H9 (cell line): ENCODE results near the gene SIRT7. TPM values are rescaled to one million over a fixed set of nuclear protein-coding genes. Genes with fewer than 3 reads are reported as not detected.

Source experiments
- DNase-seq: peaks from one replicate; pipeline ENCODE4 v3.0.0-alpha.2; 2017
- H2AFZ ChIP-seq: one replicate; pipeline ENCODE4 v1.6.1; 2013; ENCODE audit warnings: mild to moderate bottlenecking, low read length, control low read depth, moderate library complexity
- H2AK5ac ChIP-seq: 2 replicates; pipeline ENCODE4 v1.6.1; 2013; ENCODE audit warnings: low read length, control low read depth, mixed read lengths; ENCODE audit not compliant: insufficient read length
- H2BK120ac ChIP-seq: one replicate; pipeline ENCODE4 v1.6.1; 2013; ENCODE audit warnings: low read depth, mild to moderate bottlenecking, low read length, control low read depth, inconsistent platforms; ENCODE audit not compliant: poor library complexity, severe bottlenecking
- H2BK12ac ChIP-seq: 2 replicates; pipeline ENCODE4 v1.6.1; 2013; ENCODE audit warnings: low read length, control low read depth, mixed read lengths, low read depth; ENCODE audit not compliant: insufficient read length
- H2BK15ac ChIP-seq: 2 replicates; pipeline ENCODE4 v1.6.1; 2013; ENCODE audit warnings: low read depth, low read length, control low read depth
- H2BK20ac ChIP-seq: one replicate; pipeline ENCODE4 v1.6.1; 2013; ENCODE audit warnings: low read depth, mild to moderate bottlenecking, low read length, control low read depth, inconsistent platforms; ENCODE audit not compliant: poor library complexity, severe bottlenecking
- H2BK5ac ChIP-seq: 2 replicates; pipeline ENCODE4 v1.6.1; 2013; ENCODE audit warnings: low read length, control low read depth, mixed read lengths; ENCODE audit not compliant: insufficient read length
- H3K14ac ChIP-seq: 2 replicates; pipeline ENCODE4 v1.6.1; 2013; ENCODE audit warnings: low read length, control low read depth; ENCODE audit not compliant: insufficient read depth
- H3K18ac ChIP-seq: 2 replicates; pipeline ENCODE4 v1.6.1; 2013; ENCODE audit warnings: low read depth, mild to moderate bottlenecking, mixed read lengths, low read length, control low read depth; ENCODE audit not compliant: insufficient read length
- H3K23ac ChIP-seq: 2 replicates; pipeline ENCODE4 v1.6.1; 2013; ENCODE audit warnings: low read length, control low read depth, mixed read lengths, low read depth; ENCODE audit not compliant: insufficient read length
- H3K23me2 ChIP-seq: 2 replicates; pipeline ENCODE4 v1.6.1; 2013; ENCODE audit warnings: low read depth, mild to moderate bottlenecking, mixed read lengths, low read length, control low read depth; ENCODE audit not compliant: insufficient read length, poor library complexity, severe bottlenecking
- H3K27ac ChIP-seq: 2 replicates; pipeline ENCODE4 v1.5.1; 2013; ENCODE audit warnings: low read length, control low read depth, mixed read lengths, low read depth; ENCODE audit not compliant: insufficient read length
- H3K27me3 ChIP-seq: 2 replicates; pipeline ENCODE4 v1.6.1; 2013; ENCODE audit warnings: low read length, control low read depth, inconsistent platforms; ENCODE audit not compliant: insufficient read depth
- H3K4ac ChIP-seq: 2 replicates; pipeline ENCODE4 v1.6.1; 2013; ENCODE audit warnings: low read depth, mild to moderate bottlenecking, control low read depth, inconsistent platforms, low read length, moderate library complexity
- H3K4me1 ChIP-seq: 2 replicates; pipeline ENCODE4 v1.6.1; 2013; ENCODE audit warnings: low read length, control low read depth, inconsistent platforms; ENCODE audit not compliant: insufficient read depth
- H3K4me2 ChIP-seq: 2 replicates; pipeline ENCODE4 v1.6.1; 2013; ENCODE audit warnings: low read length, control low read depth, mixed read lengths; ENCODE audit not compliant: insufficient read length, insufficient read depth
- H3K56ac ChIP-seq: 2 replicates; pipeline ENCODE4 v1.6.1; 2013; ENCODE audit warnings: low read depth, mild to moderate bottlenecking, mixed read lengths, low read length, control low read depth; ENCODE audit not compliant: insufficient read length
- H3K79me1 ChIP-seq: 2 replicates; pipeline ENCODE4 v1.6.1; 2013; ENCODE audit warnings: low read depth, mild to moderate bottlenecking, moderate library complexity, low read length, control low read depth, inconsistent platforms; ENCODE audit not compliant: insufficient read depth, poor library complexity, severe bottlenecking
- H3K79me2 ChIP-seq: 2 replicates; pipeline ENCODE4 v1.6.1; 2013; ENCODE audit warnings: low read length, control low read depth, inconsistent platforms; ENCODE audit not compliant: insufficient read depth
- H3K9ac ChIP-seq: 2 replicates; pipeline ENCODE4 v1.6.1; 2013; ENCODE audit warnings: low read length, control low read depth, mixed read lengths; ENCODE audit not compliant: insufficient read length; ENCODE audit errors: extremely low read depth
- H3K9me3 ChIP-seq: one replicate; pipeline ENCODE4 v1.6.1; 2013; ENCODE audit warnings: low read depth, low read length, inconsistent platforms; ENCODE audit not compliant: control insufficient read depth
- H3T11ph ChIP-seq: one replicate; pipeline ENCODE4 v1.6.1; 2013; ENCODE audit warnings: mild to moderate bottlenecking, low read length, control low read depth, inconsistent platforms
- H4K20me1 ChIP-seq: one replicate; pipeline ENCODE4 v1.6.1; 2013; ENCODE audit not compliant: control insufficient read depth, insufficient read length, insufficient read depth
- H4K5ac ChIP-seq: 2 replicates; pipeline ENCODE4 v1.6.1; 2013; ENCODE audit warnings: low read depth, mild to moderate bottlenecking, mixed read lengths, low read length, control low read depth; ENCODE audit not compliant: insufficient read length
- H4K8ac ChIP-seq: replicated peaks from 2 replicates; pipeline ENCODE4 v1.6.1; 2013; ENCODE audit warnings: low read length, control low read depth, mixed read lengths, low read depth; ENCODE audit not compliant: insufficient read length
- H4K91ac ChIP-seq: 2 replicates; pipeline ENCODE4 v1.6.1; 2013; ENCODE audit warnings: low read depth, mild to moderate bottlenecking, moderate library complexity, mixed read lengths, low read length, control low read depth; ENCODE audit not compliant: insufficient read length
- H3K27ac Mint-ChIP-seq, 3 experiments: 2 replicates in 2 of 3; 3 replicates in 1 of 3; pipeline ENCODE4 v1.8.0; 2020 to 2021; ENCODE audit warnings: mixed read lengths in 3 of 3, mild to moderate bottlenecking in 1 of 3, moderate library complexity in 1 of 3
- H3K27me3 Mint-ChIP-seq: 2 replicates; pipeline ENCODE4 v1.8.0; 2021; ENCODE audit warnings: low read depth, mild to moderate bottlenecking, moderate library complexity, mixed read lengths
- H3K36me3 Mint-ChIP-seq, 3 experiments: 2 replicates in 2 of 3; 3 replicates in 1 of 3; pipeline ENCODE4 v1.8.0; 2020 to 2021; ENCODE audit warnings: low read depth in 3 of 3, mixed read lengths in 3 of 3; ENCODE audit not compliant: insufficient read depth in 1 of 3
- H3K4me1 Mint-ChIP-seq, 2 experiments: 2 replicates each; pipeline ENCODE4 v1.8.0; 2020; ENCODE audit warnings: mixed read lengths in 2 of 2
- H3K4me3 Mint-ChIP-seq, 2 experiments: 2 replicates in 1 of 2; 3 replicates in 1 of 2; pipeline ENCODE4 v1.8.0; 2020 to 2021; ENCODE audit warnings: mild to moderate bottlenecking in 2 of 2, mixed read lengths in 2 of 2, moderate library complexity in 1 of 2
- H3K9me3 Mint-ChIP-seq, 2 experiments: 2 replicates in 1 of 2; 3 replicates in 1 of 2; pipeline ENCODE4 v1.8.0; 2020; ENCODE audit warnings: mild to moderate bottlenecking in 2 of 2, mixed read lengths in 2 of 2, moderate library complexity in 1 of 2
- WGBS: extraction: QIAGEN DNeasy Blood & Tissue Kit; methylation state at CpG from one replicate; pipeline ENCODE4 v1.1.7; 2013; ENCODE audit warnings: missing lambda C conversion rate, low lambda C conversion rate, mixed read lengths; ENCODE audit not compliant: insufficient read length; ENCODE audit errors: extremely low coverage; 5-methylcytosine and 5-hydroxymethylcytosine counted together
- total RNA-seq: library from RNA; stranded (reverse); gene quantifications from 2 replicates; pipeline ENCODE4 v1.2.1, GENCODE V29; 2021
- TF ChIP-seq, protein P1 (sequence below): fragments of 200-600 bp; sonication (generic); conservative IDR thresholded peaks from 3 replicates; pipeline ENCODE4 v1.8.0; 2021; ENCODE audit warnings: antibody characterized with exemption, mild to moderate bottlenecking

The SIRT7 gene
- total RNA-seq, 1 experiment from 2014 or later = 29.7 TPM

DNA sequence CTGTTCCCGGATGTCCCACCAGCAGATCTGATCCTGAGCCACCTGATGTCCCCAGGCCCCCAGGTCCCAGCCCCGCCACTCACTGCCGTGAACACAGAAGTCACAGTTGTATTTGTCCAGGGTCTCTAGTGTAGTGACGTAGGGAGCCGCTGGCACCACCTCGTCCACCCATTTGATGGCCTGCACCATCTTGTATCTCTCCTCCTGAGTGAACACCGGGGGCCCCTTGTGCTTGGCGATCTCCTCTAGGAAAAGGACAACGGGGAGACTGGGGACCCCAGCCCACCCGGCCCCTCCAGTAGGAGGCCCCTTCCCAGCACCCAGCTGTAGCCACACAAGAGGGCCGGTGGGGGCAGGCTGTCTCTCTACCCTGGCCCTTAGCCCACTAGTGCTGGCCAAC lies 9.2 kb downstream of the SIRT7 start:
- H3K9me3 ChIP-seq = no peaks in the 10 kb centered on the region
- no peaks in the 10 kb centered on the region for H3K9me3 Mint-ChIP-seq
- H3K79me1 ChIP-seq = no peaks in the 10 kb centered on the region
- H4K5ac ChIP-seq = no peak overlapping the region
- peak overlapping the region in 1 of 2 experiments; percentile 35; a peak in 2 of 5 replicates for H3K4me3 Mint-ChIP-seq
- no peaks in the 10 kb centered on the region for H4K20me1 ChIP-seq
- H2AK5ac ChIP-seq = no peak overlapping the region
- H2BK5ac ChIP-seq = no peak overlapping the region
- H3K79me2 ChIP-seq = no peaks in the 10 kb centered on the region
- no peak overlapping the region for H3K18ac ChIP-seq
- H2AFZ ChIP-seq = no peak overlapping the region
- no peak overlapping the region for H2BK20ac ChIP-seq
- H3K4me2 ChIP-seq = no peak overlapping the region
- H4K8ac ChIP-seq = no peak overlapping the region
- TF ChIP-seq, protein P1, sequence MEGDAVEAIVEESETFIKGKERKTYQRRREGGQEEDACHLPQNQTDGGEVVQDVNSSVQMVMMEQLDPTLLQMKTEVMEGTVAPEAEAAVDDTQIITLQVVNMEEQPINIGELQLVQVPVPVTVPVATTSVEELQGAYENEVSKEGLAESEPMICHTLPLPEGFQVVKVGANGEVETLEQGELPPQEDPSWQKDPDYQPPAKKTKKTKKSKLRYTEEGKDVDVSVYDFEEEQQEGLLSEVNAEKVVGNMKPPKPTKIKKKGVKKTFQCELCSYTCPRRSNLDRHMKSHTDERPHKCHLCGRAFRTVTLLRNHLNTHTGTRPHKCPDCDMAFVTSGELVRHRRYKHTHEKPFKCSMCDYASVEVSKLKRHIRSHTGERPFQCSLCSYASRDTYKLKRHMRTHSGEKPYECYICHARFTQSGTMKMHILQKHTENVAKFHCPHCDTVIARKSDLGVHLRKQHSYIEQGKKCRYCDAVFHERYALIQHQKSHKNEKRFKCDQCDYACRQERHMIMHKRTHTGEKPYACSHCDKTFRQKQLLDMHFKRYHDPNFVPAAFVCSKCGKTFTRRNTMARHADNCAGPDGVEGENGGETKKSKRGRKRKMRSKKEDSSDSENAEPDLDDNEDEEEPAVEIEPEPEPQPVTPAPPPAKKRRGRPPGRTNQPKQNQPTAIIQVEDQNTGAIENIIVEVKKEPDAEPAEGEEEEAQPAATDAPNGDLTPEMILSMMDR = no peak
- H2BK120ac ChIP-seq = no peak overlapping the region
- WGBS = no CpG with 5 or more reads among the region's 11 CpGs
- H3K23me2 ChIP-seq = peaks cover 6% of the 10 kb centered on the region
- no peaks in the 10 kb centered on the region for H3K27me3 ChIP-seq
- H2BK15ac ChIP-seq = no peak overlapping the region
- H3K36me3 Mint-ChIP-seq = peaks cover 9 to 23% (median 14%) of the 10 kb centered on the region in 3 experiments; a peak in 6 of 7 replicates
- H3K23ac ChIP-seq = no peak overlapping the region
- H3K27me3 Mint-ChIP-seq = no peaks in the 10 kb centered on the region; the same call in 1 of the 2 replicates
- H2BK12ac ChIP-seq = no peak overlapping the region
- H3K56ac ChIP-seq = no peak overlapping the region
- no peak overlapping the region for H3K27ac Mint-ChIP-seq
- H3K14ac ChIP-seq = no peak overlapping the region
- H3K4me1 Mint-ChIP-seq = peaks cover 0 to 2% of the 10 kb centered on the region in 2 experiments; a peak in 2 of 4 replicates
- no peak overlapping the region for H3K27ac ChIP-seq
- DNase-seq = no peak
- H4K91ac ChIP-seq = no peak overlapping the region
- H3K9ac ChIP-seq = no peak overlapping the region
- H3K4ac ChIP-seq = no peak overlapping the region
- no peaks in the 10 kb centered on the region for H3K4me1 ChIP-seq
- no peak overlapping the region for H3T11ph ChIP-seq
